Ishikawa (cell line): ENCODE data around the gene PRMT7.

ENCODE experiments used
- EGR1 ChIP-seq: IDR thresholded peaks from 2 replicates; pipeline ENCODE4 v1.6.1; 2012
- EP300 ChIP-seq: IDR thresholded peaks from 2 replicates; pipeline ENCODE4 v1.6.1; 2012; ENCODE audit warnings: borderline replicate concordance
- FOXM1 ChIP-seq: IDR thresholded peaks from 2 replicates; pipeline ENCODE4 v1.6.1; 2012; ENCODE audit warnings: low read depth, borderline replicate concordance
- NFIC ChIP-seq: IDR thresholded peaks from 2 replicates; pipeline ENCODE4 v1.6.1; 2012
- TAF1 ChIP-seq: IDR thresholded peaks from 2 replicates; pipeline ENCODE4 v1.6.1; 2012; ENCODE audit warnings: low read depth, mild to moderate bottlenecking
- TCF12 ChIP-seq: IDR thresholded peaks from 2 replicates; pipeline ENCODE4 v1.6.1; 2012; ENCODE audit warnings: low read depth
- YY1 ChIP-seq: IDR thresholded peaks from 2 replicates; pipeline ENCODE4 v1.6.1; 2012; ENCODE audit warnings: low read depth
- ZBTB7A ChIP-seq: IDR thresholded peaks from 2 replicates; pipeline ENCODE4 v1.6.1; 2012; ENCODE audit warnings: low read depth
- TF ChIP-seq, protein P1 (sequence below): IDR thresholded peaks from 2 replicates; pipeline ENCODE4 v1.6.1; 2012
- TF ChIP-seq, protein P2 (sequence below): IDR thresholded peaks from 2 replicates; pipeline ENCODE4 v1.6.1; 2012; ENCODE audit warnings: low read depth, mild to moderate bottlenecking
- TF ChIP-seq, protein P3 (sequence below): IDR thresholded peaks from 2 replicates; pipeline ENCODE4 v1.6.1; 2012

DNA sequence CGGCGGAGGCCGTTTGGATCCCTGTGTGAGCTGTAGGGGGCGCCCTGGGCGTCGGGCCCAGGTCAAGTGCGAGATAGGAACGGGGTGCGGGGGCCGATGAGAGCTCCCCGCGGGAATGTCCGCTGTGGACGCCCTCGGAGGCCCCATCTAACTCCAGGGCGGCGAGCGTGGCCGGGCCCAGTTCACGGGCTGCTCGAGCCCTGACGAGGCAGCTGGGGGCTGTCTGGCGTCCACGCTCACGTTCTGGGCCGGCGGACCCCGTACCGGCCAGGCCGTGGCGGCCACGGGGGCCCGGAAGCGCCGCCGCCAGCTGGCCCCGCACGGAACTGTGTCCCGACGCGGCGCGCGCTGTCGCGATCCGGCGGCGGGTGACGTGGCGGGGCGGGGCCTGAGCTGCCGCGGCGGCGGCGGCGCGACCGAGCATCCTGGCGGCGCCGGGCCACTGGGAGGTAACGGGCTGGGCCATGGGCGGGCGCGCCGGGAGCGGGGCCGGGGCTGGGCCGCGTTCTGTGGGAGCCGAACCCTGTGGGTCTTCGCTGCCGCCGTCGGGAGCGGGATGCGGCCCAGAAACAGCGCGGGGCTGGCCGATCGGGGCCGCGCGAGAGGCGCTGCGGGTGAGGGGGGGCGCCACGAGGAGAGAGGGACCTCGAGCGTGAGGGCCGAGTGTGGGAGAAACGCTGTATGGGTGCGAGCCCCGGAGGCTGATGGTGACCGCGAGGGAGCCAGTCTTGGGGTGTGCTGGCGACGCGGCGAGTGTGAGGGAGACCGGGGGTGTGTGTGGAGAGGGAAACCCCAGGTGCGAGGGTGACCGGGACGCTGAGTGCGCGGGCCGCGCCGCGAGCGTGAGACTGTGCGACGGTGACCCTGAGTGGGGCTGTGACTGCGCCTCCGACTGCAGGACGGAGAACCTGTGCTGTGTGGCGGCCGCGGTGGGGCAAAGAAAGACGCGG is 46.4 kb upstream of the PRMT7 start, which contains the start of gene SLC7A6:
- TF ChIP-seq FOXM1 (no peak), TAF1 (no peak; the same call in 1 of the 2 replicates), EP300 (no peak), EGR1 (peak; percentile 62), NFIC (no peak), YY1 (no peak), ZBTB7A (no peak), TCF12 (no peak; the same call in 1 of the 2 replicates)
- TF ChIP-seq, protein P1, sequence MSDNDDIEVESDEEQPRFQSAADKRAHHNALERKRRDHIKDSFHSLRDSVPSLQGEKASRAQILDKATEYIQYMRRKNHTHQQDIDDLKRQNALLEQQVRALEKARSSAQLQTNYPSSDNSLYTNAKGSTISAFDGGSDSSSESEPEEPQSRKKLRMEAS = peak; percentile 81
- TF ChIP-seq, protein P2, sequence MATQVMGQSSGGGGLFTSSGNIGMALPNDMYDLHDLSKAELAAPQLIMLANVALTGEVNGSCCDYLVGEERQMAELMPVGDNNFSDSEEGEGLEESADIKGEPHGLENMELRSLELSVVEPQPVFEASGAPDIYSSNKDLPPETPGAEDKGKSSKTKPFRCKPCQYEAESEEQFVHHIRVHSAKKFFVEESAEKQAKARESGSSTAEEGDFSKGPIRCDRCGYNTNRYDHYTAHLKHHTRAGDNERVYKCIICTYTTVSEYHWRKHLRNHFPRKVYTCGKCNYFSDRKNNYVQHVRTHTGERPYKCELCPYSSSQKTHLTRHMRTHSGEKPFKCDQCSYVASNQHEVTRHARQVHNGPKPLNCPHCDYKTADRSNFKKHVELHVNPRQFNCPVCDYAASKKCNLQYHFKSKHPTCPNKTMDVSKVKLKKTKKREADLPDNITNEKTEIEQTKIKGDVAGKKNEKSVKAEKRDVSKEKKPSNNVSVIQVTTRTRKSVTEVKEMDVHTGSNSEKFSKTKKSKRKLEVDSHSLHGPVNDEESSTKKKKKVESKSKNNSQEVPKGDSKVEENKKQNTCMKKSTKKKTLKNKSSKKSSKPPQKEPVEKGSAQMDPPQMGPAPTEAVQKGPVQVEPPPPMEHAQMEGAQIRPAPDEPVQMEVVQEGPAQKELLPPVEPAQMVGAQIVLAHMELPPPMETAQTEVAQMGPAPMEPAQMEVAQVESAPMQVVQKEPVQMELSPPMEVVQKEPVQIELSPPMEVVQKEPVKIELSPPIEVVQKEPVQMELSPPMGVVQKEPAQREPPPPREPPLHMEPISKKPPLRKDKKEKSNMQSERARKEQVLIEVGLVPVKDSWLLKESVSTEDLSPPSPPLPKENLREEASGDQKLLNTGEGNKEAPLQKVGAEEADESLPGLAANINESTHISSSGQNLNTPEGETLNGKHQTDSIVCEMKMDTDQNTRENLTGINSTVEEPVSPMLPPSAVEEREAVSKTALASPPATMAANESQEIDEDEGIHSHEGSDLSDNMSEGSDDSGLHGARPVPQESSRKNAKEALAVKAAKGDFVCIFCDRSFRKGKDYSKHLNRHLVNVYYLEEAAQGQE = no peak
- TF ChIP-seq, protein P3, sequence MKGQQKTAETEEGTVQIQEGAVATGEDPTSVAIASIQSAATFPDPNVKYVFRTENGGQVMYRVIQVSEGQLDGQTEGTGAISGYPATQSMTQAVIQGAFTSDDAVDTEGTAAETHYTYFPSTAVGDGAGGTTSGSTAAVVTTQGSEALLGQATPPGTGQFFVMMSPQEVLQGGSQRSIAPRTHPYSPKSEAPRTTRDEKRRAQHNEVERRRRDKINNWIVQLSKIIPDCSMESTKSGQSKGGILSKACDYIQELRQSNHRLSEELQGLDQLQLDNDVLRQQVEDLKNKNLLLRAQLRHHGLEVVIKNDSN = no peak
